ENCODE measurements around the gene MS4A4E.
"Not testable (repeated sequence)": the region's sequence is repeated elsewhere in the genome, so short reads cannot be mapped to it uniquely, and the experiment has no call there.

MS4A4E gene

DNA sequence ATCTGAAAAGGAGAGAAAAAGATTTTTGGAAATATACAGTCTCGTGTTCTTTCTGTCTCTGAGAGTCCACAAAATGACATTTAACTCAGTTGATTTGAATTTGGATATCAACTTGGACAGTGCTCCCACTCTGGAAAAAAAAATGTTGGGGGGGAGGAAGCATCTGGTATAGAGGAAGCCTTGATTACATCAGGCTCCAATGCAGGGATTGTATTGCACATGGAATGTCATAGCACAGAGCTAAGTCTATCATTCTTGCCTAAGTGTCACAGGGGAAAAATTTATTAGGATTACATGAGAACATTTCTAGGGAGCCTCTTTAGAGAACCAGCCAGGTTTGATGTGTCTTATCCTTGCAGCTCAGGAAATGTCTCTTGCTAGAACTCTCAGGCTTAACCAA lies 83.1 kb downstream of the MS4A4E start:
- no peak for DNase-seq (ENCODE audit: extremely low read depth, low read depth)
- TF ChIP-seq, protein P1, sequence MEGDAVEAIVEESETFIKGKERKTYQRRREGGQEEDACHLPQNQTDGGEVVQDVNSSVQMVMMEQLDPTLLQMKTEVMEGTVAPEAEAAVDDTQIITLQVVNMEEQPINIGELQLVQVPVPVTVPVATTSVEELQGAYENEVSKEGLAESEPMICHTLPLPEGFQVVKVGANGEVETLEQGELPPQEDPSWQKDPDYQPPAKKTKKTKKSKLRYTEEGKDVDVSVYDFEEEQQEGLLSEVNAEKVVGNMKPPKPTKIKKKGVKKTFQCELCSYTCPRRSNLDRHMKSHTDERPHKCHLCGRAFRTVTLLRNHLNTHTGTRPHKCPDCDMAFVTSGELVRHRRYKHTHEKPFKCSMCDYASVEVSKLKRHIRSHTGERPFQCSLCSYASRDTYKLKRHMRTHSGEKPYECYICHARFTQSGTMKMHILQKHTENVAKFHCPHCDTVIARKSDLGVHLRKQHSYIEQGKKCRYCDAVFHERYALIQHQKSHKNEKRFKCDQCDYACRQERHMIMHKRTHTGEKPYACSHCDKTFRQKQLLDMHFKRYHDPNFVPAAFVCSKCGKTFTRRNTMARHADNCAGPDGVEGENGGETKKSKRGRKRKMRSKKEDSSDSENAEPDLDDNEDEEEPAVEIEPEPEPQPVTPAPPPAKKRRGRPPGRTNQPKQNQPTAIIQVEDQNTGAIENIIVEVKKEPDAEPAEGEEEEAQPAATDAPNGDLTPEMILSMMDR (IDR thresholded peaks at IDR 0.05; ENCODE audit: low read depth, low read length), result no peak

DNA sequence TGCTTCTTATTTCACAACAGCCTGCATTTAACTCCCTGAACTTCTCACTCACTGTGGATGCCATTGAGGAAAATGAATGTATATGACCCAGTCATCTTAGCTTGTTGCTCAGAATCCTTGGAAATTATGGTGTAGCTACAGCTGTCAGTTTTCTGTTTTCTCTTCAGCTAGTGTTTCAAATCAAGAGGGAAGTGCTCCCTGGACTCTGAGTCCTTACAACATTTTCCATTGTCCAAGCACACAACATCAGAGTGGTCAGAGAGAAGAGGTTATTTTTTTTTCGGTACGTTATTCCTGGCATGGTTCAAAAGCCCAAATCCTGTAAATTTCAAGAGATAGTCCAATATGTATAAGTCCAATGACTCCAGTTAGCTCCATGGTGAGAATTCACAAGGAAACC lies 83.7 kb downstream of the MS4A4E start:
- DNase-seq (ENCODE audit: extremely low read depth, low read depth), result no peak

DNA sequence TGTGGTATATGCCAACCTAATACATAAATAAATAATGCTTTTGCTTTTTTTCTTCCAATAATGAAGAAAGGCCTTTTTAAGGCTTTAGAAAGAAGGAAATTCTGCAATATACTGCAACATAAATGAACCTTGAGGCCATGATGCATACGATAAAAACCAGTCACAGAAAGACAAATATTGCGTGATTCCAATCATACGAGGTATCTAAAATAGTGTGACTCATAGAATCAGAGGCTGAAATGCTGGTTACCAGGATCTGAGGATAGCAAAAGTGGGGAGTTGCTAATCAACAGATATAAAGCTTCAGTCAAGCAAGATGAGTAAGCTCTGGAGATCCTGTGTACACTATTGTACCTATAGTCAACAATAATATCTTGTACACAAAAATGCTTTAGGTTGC lies 84.3 kb downstream of the MS4A4E start:
- TF ChIP-seq, protein P1 (IDR thresholded peaks at IDR 0.05; ENCODE audit: low read depth, low read length), result no peak
- DNase-seq (ENCODE audit: extremely low read depth, low read depth), result no peak

More for the DNA sequence above, 83.7 kb downstream of the MS4A4E start:
- TF ChIP-seq, protein P1 (IDR thresholded peaks at IDR 0.05; ENCODE audit: low read depth, low read length), result no peak

DNA sequence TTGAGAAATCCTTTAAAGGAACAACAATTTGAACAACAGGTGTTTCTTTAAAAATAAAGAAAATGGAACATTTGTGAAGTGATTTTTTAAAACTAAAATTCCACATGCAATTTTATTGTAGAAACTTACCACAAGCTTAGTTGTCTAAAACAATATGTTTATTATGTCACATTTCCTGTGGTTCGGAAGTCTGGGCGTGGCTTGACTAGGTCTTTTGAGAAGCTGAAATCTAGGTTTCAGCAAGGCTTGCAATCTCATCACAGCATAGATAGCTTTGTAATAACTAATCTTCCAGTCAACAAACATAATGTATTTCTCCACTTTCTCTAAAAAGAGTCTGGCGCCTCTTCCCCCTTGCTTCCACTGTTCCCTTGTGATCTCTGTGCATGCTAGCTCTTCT lies 87.0 kb downstream of the MS4A4E start:
- no peak for DNase-seq (ENCODE audit: extremely low read depth, low read depth)
- TF ChIP-seq, protein P1 (IDR thresholded peaks at IDR 0.05; ENCODE audit: low read depth, low read length), result no peak

DNA sequence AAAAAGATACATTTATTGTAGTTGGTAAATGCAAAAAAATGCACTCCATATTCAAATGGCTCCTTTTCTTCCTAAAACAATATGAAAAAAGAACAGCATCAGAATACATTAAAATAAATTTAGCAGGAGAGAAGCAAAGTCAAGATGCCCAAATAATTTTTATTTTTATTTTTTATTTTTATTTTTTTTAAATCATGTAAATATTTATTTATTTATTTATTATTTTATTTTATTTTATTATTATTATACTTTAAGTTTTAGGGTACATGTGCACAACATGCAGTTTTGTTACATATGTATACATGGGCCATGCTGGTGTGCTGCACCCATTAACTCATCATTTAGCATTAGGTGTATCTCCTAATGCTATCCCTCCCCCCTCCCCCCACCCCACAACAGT lies 90.2 kb downstream of the MS4A4E start:
- DNase-seq (ENCODE audit: extremely low read depth, low read depth), result not testable (repeated sequence)

DNA sequence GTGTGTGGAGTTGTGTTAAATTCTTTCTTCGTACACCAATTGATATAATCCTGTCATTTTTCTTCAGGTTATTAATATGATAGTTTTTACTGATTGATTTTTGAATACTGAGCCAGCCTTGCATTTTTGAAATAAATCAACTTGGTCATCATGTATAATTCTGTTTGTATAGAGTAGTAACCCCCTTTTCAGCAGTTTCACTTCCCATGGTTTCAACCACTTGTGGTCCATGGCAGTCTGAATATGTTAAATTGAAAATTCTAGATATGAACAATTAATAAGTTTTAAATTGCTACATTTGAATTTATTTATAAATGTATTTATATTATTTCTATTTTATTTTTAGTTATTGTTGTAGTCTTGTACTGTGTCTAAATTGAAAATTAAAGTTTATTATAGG lies 92.7 kb downstream of the MS4A4E start:
- TF ChIP-seq, protein P1 (IDR thresholded peaks at IDR 0.05; ENCODE audit: low read depth, low read length), result no peak
- no peak for DNase-seq (ENCODE audit: extremely low read depth, low read depth)
